ENCODE results near the gene AMH. TPM values are rescaled to one million over a fixed set of nuclear protein-coding genes. Genes with fewer than 3 reads are reported as not detected.

Gene AMH
- total RNA-seq: 1.3 TPM

DNA sequence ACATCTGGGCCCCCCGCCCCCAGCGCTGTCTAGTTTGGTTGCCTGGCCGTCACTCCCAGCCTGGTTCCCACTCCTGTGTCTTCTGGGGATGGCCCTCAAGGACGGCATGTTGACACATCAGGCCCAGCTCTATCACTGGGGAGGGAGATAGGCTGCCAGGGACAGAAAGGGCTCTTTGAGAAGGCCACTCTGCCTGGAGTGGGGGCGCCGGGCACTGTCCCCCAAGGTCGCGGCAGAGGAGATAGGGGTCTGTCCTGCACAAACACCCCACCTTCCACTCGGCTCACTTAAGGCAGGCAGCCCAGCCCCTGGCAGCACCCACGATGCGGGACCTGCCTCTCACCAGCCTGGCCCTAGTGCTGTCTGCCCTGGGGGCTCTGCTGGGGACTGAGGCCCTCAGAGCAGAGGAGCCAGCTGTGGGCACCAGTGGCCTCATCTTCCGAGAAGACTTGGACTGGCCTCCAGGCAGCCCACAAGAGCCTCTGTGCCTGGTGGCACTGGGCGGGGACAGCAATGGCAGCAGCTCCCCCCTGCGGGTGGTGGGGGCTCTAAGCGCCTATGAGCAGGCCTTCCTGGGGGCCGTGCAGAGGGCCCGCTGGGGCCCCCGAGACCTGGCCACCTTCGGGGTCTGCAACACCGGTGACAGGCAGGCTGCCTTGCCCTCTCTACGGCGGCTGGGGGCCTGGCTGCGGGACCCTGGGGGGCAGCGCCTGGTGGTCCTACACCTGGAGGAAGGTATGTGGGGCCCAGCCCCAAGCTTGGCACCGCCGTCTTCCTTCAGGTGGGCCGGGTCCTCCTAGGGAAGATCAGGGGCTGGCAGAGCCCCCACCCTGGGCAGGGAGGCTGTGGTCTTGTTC, at the start of gene AMH:
Gene AMH (plus strand): TSS at position 314 of the 857 bp plus-strand sequence. CDS start 10 bp downstream, at position 324.

DNA sequence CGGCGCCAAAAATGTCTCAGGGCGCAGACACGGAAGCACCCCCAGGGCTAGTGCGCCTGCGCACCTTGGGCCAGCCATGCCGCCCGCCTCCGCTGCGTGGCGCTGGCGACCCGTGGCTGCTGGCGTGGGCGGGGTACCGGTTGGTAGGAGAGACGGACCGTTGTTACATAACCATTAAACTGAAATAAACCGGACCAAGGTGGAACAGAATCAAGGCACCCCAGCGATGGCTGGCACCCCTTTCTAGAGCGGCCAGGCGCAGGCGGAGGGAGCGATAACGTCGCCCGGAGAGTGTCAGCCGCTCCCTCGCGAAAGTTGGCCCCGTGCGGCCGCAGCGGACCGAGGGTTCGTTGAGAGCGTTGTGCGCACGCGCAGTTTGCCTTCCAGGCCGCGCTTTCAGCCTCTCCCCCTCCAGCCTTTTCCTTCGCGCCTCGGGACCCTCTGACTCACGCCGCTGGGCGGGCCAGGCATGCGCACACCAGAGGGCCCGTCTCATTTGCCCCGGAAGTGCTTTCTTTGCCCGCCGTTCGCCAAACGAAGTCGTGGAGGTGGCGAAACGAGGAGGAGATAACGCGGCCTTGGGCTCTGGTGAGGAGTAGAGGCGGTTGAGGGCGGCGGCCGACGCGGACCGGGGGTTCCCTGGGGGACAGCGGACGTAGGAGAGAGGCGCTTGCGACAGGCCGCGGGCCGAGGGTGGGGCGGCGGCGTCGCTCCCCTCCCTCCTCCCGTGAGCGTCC, 12.6 kb upstream of the AMH start, which contains the start of the genes PLEKHJ1 and SF3A2:
Gene PLEKHJ1 (minus strand): TSS at position 16 of the 737 bp plus-strand sequence. CDS start 81 bp downstream, outside the sequence.
Gene SF3A2 (plus strand): TSS at position 511 of the 737 bp plus-strand sequence. CDS start 6,595 bp downstream, outside the sequence.

DNA sequence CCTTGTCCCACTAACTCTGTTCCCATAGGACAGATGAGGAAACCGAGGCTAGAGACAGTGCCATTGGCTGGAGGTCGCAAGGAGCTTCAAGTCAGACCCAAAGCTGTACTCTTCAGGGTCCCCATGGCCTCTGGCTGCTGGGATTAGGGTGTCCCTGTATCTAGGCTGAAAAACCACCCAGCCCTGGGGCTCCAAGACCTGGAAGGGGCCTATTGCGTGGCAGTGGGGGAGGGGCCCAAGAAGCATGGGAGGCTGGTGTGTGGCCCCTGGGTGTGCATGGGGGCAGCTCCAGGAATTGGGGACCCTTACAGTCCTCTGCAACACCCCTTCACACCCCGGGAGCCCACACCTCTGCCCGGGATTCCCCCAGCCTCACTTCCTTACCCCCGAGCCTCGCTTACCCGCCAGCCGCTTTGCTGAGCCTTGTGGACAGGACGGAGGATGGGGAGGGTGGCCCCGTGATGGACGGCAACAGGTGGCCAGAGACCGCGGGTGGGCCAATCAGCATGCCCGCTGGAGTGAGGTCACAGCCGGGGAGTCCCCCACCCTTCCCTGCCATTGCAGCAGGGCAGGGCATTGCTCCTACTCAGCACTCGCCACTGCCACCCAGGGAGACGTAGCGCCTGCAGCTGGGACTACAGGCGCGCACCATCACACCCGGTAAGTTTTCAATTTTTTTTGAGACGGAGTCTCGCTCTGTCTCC, 7.0 kb downstream of the AMH start, which contains the start of gene JSRP1:
Gene JSRP1 (minus strand): TSS at position 436 of the 704 bp plus-strand sequence. CDS start 1,103 bp downstream, outside the sequence.

DNA sequence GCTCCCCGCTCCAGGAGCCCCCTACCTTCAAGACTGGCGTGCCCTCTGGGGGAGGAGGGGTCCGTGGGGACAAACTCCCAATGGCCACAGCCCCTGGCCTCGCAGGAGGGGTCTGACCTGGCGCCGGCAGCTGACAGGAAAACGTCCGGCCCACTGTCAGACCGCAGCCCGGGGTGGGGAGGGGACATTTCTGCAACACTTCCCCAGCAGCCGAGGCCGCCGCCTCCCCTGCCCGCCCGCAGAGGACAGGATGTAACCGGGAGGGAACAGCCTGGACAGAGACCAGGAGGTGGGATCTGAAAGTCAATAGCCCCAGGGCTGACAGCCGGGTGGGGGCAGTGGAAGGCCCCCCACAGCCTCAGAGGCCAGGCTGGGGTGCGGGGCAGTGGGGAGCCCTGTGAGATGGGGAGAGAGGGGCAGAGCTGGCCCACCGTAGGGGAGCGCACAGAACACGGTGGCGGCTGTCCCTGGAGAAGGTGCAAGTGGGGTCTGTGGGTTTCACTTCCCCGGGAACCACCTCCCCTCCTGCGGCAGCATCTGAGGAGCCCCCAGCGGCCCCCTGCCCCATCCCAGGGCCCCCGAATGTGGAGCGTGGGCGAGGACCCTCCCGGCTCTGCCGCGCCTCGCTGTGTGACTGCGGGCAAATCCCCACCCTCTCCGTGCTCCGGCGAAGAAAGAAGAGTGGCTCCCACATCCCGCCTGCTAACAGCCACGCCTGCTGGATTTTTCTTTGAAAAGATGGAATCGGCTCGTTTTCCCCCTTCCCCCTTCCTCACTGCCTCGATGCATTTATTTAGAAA, 33.1 kb downstream of the AMH start, which contains the start of gene PEAK3:
Gene PEAK3 (minus strand): TSS at position 114 of the 800 bp plus-strand sequence. CDS start 1,244 bp downstream, outside the sequence.

Small RNA genes lying within 50 kb of the gene (small RNA-seq; reads per million reads assigned to genes)
- not detected for gene MIR1227 (ENCODE audit: low replicate concordance)

Other genes starting within 250 kb of the AMH start
- 90.8 TPM for gene BTBD2, start 233.6 kb upstream of the AMH start, total RNA-seq
- gene MKNK2, start 198.1 kb upstream of the AMH start, total RNA-seq: 95.7 TPM
- gene MOB3A, start 153.0 kb upstream of the AMH start, total RNA-seq: 30.0 TPM
- gene IZUMO4, start 152.4 kb upstream of the AMH start, total RNA-seq: 8.6 TPM
- 88.5 TPM for gene AP3D1, start 97.8 kb upstream of the AMH start, total RNA-seq
- gene DOT1L, start 85.4 kb upstream of the AMH start, total RNA-seq: 22.6 TPM
- 85.9 TPM for gene PLEKHJ1, start 13.0 kb upstream of the AMH start, total RNA-seq
- 89.5 TPM for gene SF3A2, start 12.5 kb upstream of the AMH start, total RNA-seq
- gene JSRP1, start 7.1 kb downstream of the AMH start, total RNA-seq: 12.8 TPM
- 0.47 TPM for gene PEAK3, start 32.9 kb downstream of the AMH start, total RNA-seq
- not detected for gene LINGO3, start 58.8 kb downstream of the AMH start, total RNA-seq
- 132 TPM for gene LSM7, start 79.3 kb downstream of the AMH start, total RNA-seq
- 59.1 TPM for gene SPPL2B, start 79.4 kb downstream of the AMH start, total RNA-seq
- 0.23 TPM for gene TMPRSS9, start 110.9 kb downstream of the AMH start, total RNA-seq
- 42.6 TPM for gene TIMM13, start 178.3 kb downstream of the AMH start, total RNA-seq
- gene LMNB2, start 207.6 kb downstream of the AMH start, total RNA-seq: 48.4 TPM
- 73.0 TPM for gene GADD45B, start 226.8 kb downstream of the AMH start, total RNA-seq